ENCODE results near the gene QKI.

QKI gene

GRCh38 chr6:163573503-163574179 lies 159.1 kb downstream of the QKI start:
- TF ChIP-seq CTCF (IDR thresholded peaks at IDR 0.05; ENCODE audit: low read depth, low read length) = no peak
- DNase-seq (ENCODE audit: extremely low read depth, low read depth) = no peak

GRCh38 chr6:163576114-163576513 lies 161.6 kb downstream of the QKI start:
- TF ChIP-seq CTCF (IDR thresholded peaks at IDR 0.05; ENCODE audit: low read depth, low read length) = no peak
- no peak for DNase-seq (ENCODE audit: extremely low read depth, low read depth)

- no peak for TF ChIP-seq CTCF (IDR thresholded peaks at IDR 0.05; ENCODE audit: low read depth, low read length)
- no peak for DNase-seq (ENCODE audit: extremely low read depth, low read depth)
Observed at GRCh38 chr6:163577404-163577803, 162.9 kb downstream of the QKI start.

GRCh38 chr6:163579111-163579879 lies 164.8 kb downstream of the QKI start:
- TF ChIP-seq CTCF (IDR thresholded peaks at IDR 0.05; ENCODE audit: low read depth, low read length) = no peak
- DNase-seq (ENCODE audit: extremely low read depth, low read depth) = no peak

GRCh38 chr6:163579880-163580295 lies 165.4 kb downstream of the QKI start:
- no peak; the same call in 1 of the 2 replicates for TF ChIP-seq CTCF (IDR thresholded peaks at IDR 0.05; ENCODE audit: low read depth, low read length)
- no peak for DNase-seq (ENCODE audit: extremely low read depth, low read depth)

GRCh38 chr6:163580311-163581030 lies 166.0 kb downstream of the QKI start:
- DNase-seq (ENCODE audit: extremely low read depth, low read depth) = no peak
- no peak for TF ChIP-seq CTCF (IDR thresholded peaks at IDR 0.05; ENCODE audit: low read depth, low read length)

- no peak for TF ChIP-seq CTCF (IDR thresholded peaks at IDR 0.05; ENCODE audit: low read depth, low read length)
- DNase-seq (ENCODE audit: extremely low read depth, low read depth) = no peak
Observed at GRCh38 chr6:163583558-163583957, 169.0 kb downstream of the QKI start.
